Measurements from ENCODE around the gene B4GALT3.

- TF ChIP-seq CTCF (conservative IDR thresholded peaks at IDR 0.05) (no peak), ZFX (IDR thresholded peaks at IDR 0.05) (no peak)
Observed at GRCh38 chr1:161131523-161132409, 45.5 kb downstream of the B4GALT3 start.
